ENCODE measurements around the gene EPG5. TPM values are rescaled to one million over a fixed set of nuclear protein-coding genes. Genes with fewer than 3 reads are reported as not detected.
A peak's percentile ranks its signal among the peaks of the same experiment; 100 is the strongest.
"Not testable (repeated sequence)": the region's sequence is repeated elsewhere in the genome, so short reads cannot be mapped to it uniquely, and the experiment has no call there.

The EPG5 gene
- total RNA-seq, 2 experiments from 2014 or later = 15.3 to 19.0 TPM

- peak; percentile 34 for ATAC-seq
- H3K27ac Mint-ChIP-seq = no peak overlapping the region
- peaks cover 7% of the 10 kb centered on the region for H3K27me3 Mint-ChIP-seq
- intact Hi-C loops (cut with micrococcal nuclease) = no loop called here
- H3K4me3 Mint-ChIP-seq = no peak overlapping the region
- H3K9me3 Mint-ChIP-seq = peaks cover 11% of the 10 kb centered on the region
- DNase-seq = no peak
- H3K4me1 Mint-ChIP-seq (ENCODE audit: low read depth) = no peaks in the 10 kb centered on the region
- CTCF ChIA-PET = no interaction called here
- no peaks in the 10 kb centered on the region for H3K36me3 Mint-ChIP-seq (ENCODE audit: low read depth)
- POLR2A ChIA-PET = no interaction called here
- no peak for TF ChIP-seq CTCF (IDR thresholded peaks at IDR 0.05)
Measured at GRCh38 chr18:45817543-45817942, 149.6 kb downstream of the EPG5 start.

GRCh38 chr18:45814733-45815132 is 152.4 kb downstream of the EPG5 start:
- H3K9me3 Mint-ChIP-seq; H3K27ac Mint-ChIP-seq; POLR2A ChIA-PET; DNase-seq; CTCF ChIA-PET; H3K36me3 Mint-ChIP-seq (ENCODE audit: low read depth); H3K27me3 Mint-ChIP-seq; ATAC-seq; H3K4me3 Mint-ChIP-seq; H3K4me1 Mint-ChIP-seq (ENCODE audit: low read depth); intact Hi-C loops (cut with micrococcal nuclease): not testable (repeated sequence)

- peak; percentile 40 for TF ChIP-seq CTCF (IDR thresholded peaks at IDR 0.05)
- H3K4me3 Mint-ChIP-seq; intact Hi-C loops (cut with micrococcal nuclease); POLR2A ChIA-PET; H3K27ac Mint-ChIP-seq; H3K27me3 Mint-ChIP-seq; ATAC-seq; H3K36me3 Mint-ChIP-seq (ENCODE audit: low read depth): not testable (repeated sequence)
- peaks cover 20% of the 10 kb centered on the region for H3K9me3 Mint-ChIP-seq
- peak; percentile 63 for DNase-seq
- CTCF ChIA-PET = interaction anchor here (0.6 to 3.3 kb wide), 16 partner anchors 14 to 1061 kb away, joined by 3 to 23 read pairs (median 3); no protein-coding TSS in a partner anchor
- H3K4me1 Mint-ChIP-seq (ENCODE audit: low read depth) = peaks cover 28% of the 10 kb centered on the region
Measured at GRCh38 chr18:45807144-45807543, 160.0 kb downstream of the EPG5 start.

- peaks cover 2% of the 10 kb centered on the region for H3K27me3 Mint-ChIP-seq
- CTCF ChIA-PET = interaction anchor here (0.7 to 3.3 kb wide), 6 partner anchors 30 to 1060 kb away, joined by 3 to 23 read pairs (median 5); no protein-coding TSS in a partner anchor
- ATAC-seq = no peak
- POLR2A ChIA-PET = interaction anchor here (1.2 kb wide), 1 partner anchor 38 kb away, joined by 3 read pairs; no protein-coding TSS in a partner anchor
- TF ChIP-seq CTCF (IDR thresholded peaks at IDR 0.05) = no peak
- intact Hi-C loops (cut with micrococcal nuclease) = no loop called here
- no peak overlapping the region for H3K27ac Mint-ChIP-seq
- peaks cover 9% of the 10 kb centered on the region for H3K36me3 Mint-ChIP-seq (ENCODE audit: low read depth)
- no peak overlapping the region for H3K4me3 Mint-ChIP-seq
- DNase-seq = no peak
- peaks cover 28% of the 10 kb centered on the region for H3K4me1 Mint-ChIP-seq (ENCODE audit: low read depth)
- H3K9me3 Mint-ChIP-seq = peaks cover 20% of the 10 kb centered on the region
Measured at GRCh38 chr18:45806226-45806625, 160.9 kb downstream of the EPG5 start.

- peaks cover 9% of the 10 kb centered on the region for H3K36me3 Mint-ChIP-seq (ENCODE audit: low read depth)
- CTCF ChIA-PET = interaction anchor here (1.0 to 3.3 kb wide), 3 partner anchors 30 to 141 kb away, joined by 3 to 23 read pairs (median 4); no protein-coding TSS in a partner anchor
- POLR2A ChIA-PET = interaction anchor here (1.2 kb wide), 1 partner anchor 37 kb away, joined by 3 read pairs; no protein-coding TSS in a partner anchor
Measured at GRCh38 chr18:45805551-45805950, 161.6 kb downstream of the EPG5 start.

More at GRCh38 chr18:45805551-45805950, 161.6 kb downstream of the EPG5 start:
- no peak for TF ChIP-seq CTCF (IDR thresholded peaks at IDR 0.05)
- DNase-seq (no peak), ATAC-seq (no peak)
- peaks cover 20% of the 10 kb centered on the region for H3K9me3 Mint-ChIP-seq
- intact Hi-C loops (cut with micrococcal nuclease) = no loop called here
- H3K27me3 Mint-ChIP-seq = peaks cover 2% of the 10 kb centered on the region
- peaks cover 24% of the 10 kb centered on the region for H3K4me1 Mint-ChIP-seq (ENCODE audit: low read depth)
- no peak overlapping the region for H3K4me3 Mint-ChIP-seq
- no peak overlapping the region for H3K27ac Mint-ChIP-seq

Data from activated CD8-positive, alpha-beta T cell treated with anti-CD3 and anti-CD28 coated beads for 36 hours (primary cell).